Islet of Langerhans (tissue), 1 donor: Measurements from ENCODE around the gene ZNF101.

Experiments
- FAIRE-seq: peaks from one replicate; lab custom pipeline; 2011; peaks lifted over from hg19 to GRCh38; lab: Jason Lieb, UNC

ZNF101 gene

DNA sequence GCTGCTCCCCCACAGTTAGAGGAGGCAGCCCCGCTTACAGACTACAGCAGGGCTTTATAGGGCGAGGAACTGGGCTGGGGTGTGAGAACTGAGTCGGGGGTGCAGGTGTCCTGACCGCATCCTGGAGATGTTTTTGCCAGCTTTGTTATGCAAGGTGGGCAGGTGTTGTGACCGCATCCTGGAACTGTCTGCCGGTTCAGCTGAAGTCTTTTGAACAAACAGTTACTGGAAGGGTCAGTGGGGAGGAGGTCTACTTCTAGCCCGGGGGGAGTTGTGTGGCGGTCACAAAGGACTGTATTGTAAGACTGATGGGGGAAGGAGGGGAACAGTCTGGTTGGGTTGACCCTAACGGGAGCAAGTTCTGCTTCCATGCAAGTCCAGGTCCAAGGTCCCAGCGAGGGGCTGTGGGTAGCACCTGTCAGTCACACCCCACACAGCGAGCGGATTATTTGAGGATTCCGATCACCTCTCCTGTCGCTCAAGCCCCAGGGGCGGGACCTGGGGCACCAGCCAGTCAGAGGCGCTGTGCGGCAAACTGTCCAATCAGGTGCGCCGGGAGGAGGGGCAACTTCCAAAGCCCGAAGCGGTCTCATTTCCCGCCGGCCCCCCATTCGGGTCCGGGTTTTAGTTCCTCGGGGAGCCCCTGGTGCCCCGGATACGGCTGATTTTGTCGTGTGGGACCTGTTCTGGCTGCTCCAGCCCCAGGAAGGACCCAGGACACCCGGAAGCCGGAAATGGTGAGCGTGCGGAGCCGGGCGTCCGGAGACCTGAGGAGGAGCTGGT, at the start of gene ZNF101:
Gene ZNF101, plus strand, starts transcription at position 610 of the 783 bp plus-strand sequence. Its CDS starts 125 bp downstream, at position 735.
- FAIRE-seq, result no peak

- no peak for FAIRE-seq
Observed at GRCh38 chr19:19619181-19619848, 49.3 kb upstream of the ZNF101 start.

- FAIRE-seq, result no peak
Observed at GRCh38 chr19:19619849-19620210, 48.8 kb upstream of the ZNF101 start.

- no peak for FAIRE-seq
Observed at GRCh38 chr19:19623383-19623782, 45.3 kb upstream of the ZNF101 start.

- no peak for FAIRE-seq
Observed at GRCh38 chr19:19624032-19624570, 44.5 kb upstream of the ZNF101 start.

GRCh38 chr19:19626516-19627472, 41.8 kb upstream of the ZNF101 start:
- no peak for FAIRE-seq

- no peak for FAIRE-seq
Observed at GRCh38 chr19:19627621-19628500, 40.8 kb upstream of the ZNF101 start, which contains the start of gene LPAR2. LPAR2 (minus strand) TSS chr19:19628220; CDS start chr19:19627275, 945 bp downstream.

GRCh38 chr19:19628501-19629134, 40.0 kb upstream of the ZNF101 start:
- no peak for FAIRE-seq

GRCh38 chr19:19630062-19630414, 38.6 kb upstream of the ZNF101 start:
- no peak for FAIRE-seq

GRCh38 chr19:19630426-19630825, 38.2 kb upstream of the ZNF101 start:
- no peak for FAIRE-seq

DNA sequence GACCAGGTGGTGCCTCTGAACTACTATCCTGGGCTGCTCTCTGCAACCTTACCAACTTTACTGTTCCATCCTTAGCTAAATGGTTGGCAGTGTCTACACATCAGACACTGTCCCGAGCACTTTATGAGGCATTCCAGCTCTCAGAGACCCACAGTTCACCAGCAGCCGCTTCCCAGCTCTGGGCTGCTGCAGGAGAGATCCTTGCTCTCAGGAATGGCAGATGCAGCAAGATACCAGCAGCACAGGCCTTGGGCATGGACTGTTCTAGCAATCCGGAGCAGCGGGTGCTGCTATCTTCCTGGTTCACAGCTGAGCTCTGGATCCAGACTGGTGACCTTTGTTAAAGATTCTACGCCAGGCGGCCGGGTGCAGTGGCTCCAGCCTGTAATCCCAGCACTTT, 37.3 kb upstream of the ZNF101 start:
- no peak for FAIRE-seq

- no peak for FAIRE-seq
Observed at GRCh38 chr19:19632661-19633060, 36.0 kb upstream of the ZNF101 start.

GRCh38 chr19:19633711-19634515, 34.7 kb upstream of the ZNF101 start:
- FAIRE-seq, result no peak

- FAIRE-seq, result no peak
Observed at GRCh38 chr19:19634516-19635312, 33.9 kb upstream of the ZNF101 start.

- no peak for FAIRE-seq
Observed at GRCh38 chr19:19635313-19635702, 33.3 kb upstream of the ZNF101 start.

GRCh38 chr19:19636573-19637185, 32.0 kb upstream of the ZNF101 start:
- FAIRE-seq, result no peak

GRCh38 chr19:19637186-19637522, 31.5 kb upstream of the ZNF101 start:
- FAIRE-seq, result no peak

DNA sequence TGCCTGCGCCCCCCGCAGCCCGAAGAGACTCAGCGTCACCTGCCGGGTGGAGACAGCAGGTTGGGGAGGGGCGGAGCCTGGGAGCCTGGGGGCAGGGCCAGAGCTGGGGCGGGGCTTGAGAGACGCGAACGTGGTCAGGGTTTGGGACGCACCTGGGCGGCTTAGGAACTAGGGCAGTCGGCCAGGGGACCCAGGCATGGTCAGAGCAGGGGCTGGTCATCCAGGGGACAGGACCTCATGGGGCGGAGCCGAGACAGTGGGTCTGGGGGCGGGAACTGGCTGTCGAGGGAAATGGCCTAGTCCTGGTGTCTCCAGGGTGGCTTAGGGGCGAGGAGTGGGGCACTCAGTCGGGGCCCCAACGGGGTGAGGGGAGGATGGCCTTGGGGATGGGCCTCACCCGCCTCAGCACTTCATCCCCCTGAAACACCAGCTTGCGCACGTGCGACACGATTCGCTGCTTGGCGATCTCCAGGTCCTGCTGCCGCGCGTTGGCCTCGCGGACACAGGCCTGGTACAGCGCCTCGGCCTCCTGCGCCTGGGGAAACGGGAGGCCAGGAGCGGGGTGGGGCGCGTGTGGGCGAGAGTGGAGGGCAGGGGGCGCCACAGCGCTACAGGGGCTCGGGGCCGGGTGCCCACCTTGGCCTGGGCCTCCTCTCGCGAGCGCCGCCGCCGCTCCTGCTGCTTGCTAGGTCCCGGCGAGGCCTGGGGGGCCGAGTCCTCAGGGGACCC, 31.0 kb upstream of the ZNF101 start:
- no peak for FAIRE-seq
